Amygdala (tissue), 56 donors: Measurements from ENCODE around the gene NAT9.

ENCODE experiments used
- DNase-seq, 56 donors: peaks; one replicate each; lab custom pipeline; 2025; lab: John Stamatoyannopoulos, UW

Gene NAT9

GRCh38 chr17:74776044-74776962 lies at the start of gene NAT9:
TSS of gene NAT9 (minus strand) at chr17:74776345. CDS start at chr17:74775698, 647 bp downstream.
- peak; percentile 57 to 99 (median 90) for DNase-seq

- peak in 4 of 56 donors; percentile 21 to 43 (median 30) for DNase-seq
Observed at GRCh38 chr17:74824961-74825627, 48.9 kb upstream of the NAT9 start.

GRCh38 chr17:74822939-74823367 lies 46.8 kb upstream of the NAT9 start:
- DNase-seq: peak in 44 of 56 donors; percentile 13 to 85 (median 57)

DNA sequence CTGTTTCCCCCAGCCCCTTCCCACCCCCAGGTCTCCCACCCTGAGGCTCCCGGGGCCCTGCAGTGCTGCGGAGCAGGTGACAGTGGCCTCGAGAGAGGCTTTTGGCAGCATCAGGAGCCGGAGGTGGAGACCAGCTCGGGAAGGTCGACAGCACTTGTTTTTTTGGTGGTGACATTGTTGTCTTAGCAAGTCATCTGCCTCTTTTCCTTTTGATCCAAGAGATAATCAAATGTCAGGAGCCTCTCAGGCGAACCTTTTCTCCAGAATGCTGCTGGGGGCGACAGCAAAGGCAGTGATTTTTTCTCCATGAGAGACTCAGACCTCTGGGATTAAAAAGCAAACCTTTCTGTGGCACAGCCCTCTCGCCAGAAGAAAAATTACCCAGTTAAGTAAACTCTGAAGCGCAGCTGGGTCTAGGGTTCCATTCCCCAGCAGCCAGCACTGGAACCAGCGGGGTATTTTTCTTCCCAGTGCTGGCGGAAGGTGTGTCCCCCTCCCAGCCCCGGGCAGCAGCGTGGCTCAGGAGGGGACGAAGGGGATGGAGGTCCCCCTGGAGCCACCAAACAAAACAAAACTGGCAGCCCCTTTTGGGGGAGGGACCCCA lies 46.3 kb upstream of the NAT9 start:
- peak in 8 of 56 donors; percentile 18 to 80 (median 47) for DNase-seq

DNA sequence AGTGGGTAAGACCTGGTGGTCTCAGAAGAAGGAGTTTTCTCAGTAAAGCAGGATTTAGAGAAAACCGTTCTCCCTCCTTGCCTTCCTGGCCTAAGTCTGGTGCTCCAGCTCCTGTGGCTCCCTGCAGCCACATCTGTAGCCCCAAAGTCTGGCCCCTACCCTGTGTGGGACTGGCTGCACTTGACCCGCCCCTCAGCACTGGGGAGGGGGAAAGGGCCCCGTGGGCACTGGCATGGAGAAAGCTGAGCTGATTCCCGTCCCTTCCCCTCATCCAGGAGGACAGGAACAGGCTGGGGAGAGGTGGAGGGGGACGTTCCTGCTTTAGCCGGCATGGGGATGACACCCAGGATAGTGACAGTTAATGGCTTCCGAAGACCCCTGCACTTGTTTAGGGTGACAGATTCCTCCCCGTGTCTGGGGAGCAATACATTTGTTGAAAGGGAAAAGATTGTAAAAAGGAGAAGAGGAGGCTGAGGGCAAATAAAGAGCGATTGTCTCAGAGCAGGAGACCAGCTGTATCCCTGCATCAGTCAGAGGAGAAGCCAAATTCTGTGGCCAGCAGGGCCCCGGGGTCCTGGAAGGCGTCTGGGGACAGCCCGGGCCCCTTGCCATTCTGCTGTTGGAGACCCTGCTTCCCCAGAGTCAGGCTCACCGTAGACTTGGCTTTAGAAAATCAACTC lies 45.6 kb upstream of the NAT9 start:
- peak in 3 of 56 donors; percentile 19 to 59 (median 35) for DNase-seq

DNA sequence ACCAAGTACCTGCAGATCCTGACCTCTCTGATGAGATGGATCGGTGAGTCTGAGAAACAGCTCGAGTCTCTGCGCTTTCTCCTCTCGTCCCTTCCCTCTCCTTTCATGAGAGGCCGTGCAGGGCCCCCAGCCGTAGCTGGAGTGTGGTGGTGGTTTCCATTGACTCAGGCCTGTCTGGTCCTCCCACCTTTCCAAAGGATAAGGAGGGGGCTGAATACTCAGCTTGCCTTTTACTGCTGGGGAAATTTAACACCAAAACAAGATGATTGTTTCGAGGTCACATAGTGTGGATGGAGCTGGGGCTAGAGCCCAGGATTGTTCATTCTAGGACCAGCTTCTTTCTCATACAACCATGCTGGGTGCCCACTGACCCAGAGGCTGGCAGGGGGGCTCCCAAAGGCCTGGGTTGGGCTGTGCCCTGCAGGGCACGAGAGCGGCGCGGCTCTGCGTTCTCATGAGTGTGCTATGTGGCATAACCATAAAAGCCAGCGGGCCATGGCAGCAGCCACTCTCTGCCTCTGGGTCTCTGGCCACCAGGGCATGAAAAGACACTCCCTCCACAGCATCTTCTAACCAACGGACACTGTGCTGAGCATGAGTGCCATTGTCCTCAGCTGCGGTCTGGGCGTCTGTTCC lies 43.8 kb upstream of the NAT9 start:
- no peak for DNase-seq

DNA sequence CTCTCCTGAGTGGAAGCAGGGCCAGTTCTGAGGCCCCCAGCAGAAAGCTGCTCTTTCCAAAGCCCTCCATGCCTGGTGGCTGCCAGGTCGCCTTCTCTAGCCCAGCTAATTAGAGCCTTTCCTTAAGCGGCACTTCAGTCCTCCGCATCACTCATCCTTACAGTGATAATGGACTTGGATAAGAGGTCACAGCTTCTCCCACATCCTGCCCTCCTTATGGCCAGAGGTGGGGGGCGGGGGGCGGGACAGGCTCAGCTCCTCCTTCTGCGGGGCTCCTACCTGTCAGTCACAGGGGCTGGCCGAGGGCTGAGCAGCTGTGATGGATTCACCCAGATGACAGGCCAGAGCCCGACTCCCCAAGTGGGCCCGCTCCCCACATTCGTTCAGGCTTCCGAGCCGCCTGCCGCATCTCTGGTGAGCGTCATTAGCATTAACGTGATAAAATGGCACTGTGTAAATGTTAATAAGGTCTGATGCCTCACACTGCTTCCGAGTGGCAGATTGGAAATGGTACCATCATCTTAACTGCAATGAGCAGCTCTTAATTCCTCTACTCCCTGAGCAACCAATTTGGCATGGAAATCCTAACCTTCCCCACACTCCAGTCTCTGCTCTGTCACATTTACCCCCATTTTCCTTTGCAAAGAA lies 42.3 kb upstream of the NAT9 start:
- no peak for DNase-seq

- no peak for DNase-seq
Observed at GRCh38 chr17:74816905-74817620, 40.9 kb upstream of the NAT9 start.

GRCh38 chr17:74815550-74816370 lies 39.6 kb upstream of the NAT9 start:
- DNase-seq: no peak

GRCh38 chr17:74815067-74815466 lies 38.9 kb upstream of the NAT9 start:
- no peak for DNase-seq

- no peak for DNase-seq
Observed at GRCh38 chr17:74814453-74814852, 38.3 kb upstream of the NAT9 start.

DNA sequence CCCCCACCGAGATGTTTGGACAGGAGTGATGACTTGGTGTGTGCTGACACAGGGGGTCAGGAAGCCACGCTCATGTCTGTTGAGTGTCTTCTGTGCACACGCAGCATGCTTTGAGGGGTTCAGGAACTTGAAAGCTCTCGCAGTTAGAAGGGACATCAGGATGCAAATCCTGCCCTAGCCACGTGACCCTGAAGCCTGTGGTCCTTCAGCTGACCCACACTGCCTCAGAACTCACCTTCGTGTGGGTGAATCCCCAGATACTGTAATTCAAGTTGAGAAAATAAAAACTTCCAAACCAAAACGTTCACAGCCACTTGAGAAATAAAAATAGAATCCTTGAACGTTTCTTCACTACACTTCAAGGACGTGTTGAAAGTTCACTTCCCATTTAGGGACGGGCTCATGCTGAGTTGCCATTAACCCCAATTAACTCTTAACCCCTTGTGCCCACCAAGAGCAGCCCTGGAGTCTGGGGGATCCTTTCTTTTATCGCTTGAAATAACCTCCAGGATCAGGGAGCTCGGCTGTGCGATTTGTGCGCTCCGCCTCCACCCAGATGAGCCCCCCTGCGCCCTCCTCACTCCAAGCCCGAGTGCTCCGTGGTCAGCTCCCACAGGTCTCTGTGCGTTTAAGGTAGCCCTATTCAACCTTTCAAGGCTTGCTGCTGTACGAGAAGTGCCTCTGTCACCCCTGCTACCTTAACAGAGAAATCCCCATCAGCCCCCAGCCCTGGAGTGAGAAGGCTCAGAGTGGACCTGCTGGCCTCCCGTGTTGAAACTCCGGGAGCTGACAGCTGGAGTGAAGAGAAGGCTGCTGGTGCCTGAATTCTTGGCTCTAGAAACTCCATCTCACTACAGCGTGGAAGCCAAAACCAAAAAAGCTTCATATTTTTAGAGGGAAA lies 36.2 kb upstream of the NAT9 start:
- DNase-seq: peak in 2 of 56 donors; percentile 49

- peak in 21 of 56 donors; percentile 13 to 79 (median 34) for DNase-seq
Observed at GRCh38 chr17:74810699-74811485, 34.7 kb upstream of the NAT9 start.

GRCh38 chr17:74808714-74809430 lies 32.7 kb upstream of the NAT9 start:
- no peak for DNase-seq

GRCh38 chr17:74807925-74808324 lies 31.8 kb upstream of the NAT9 start:
- DNase-seq: peak in 11 of 56 donors; percentile 16 to 55 (median 36)
